GM12878 (cell line): ENCODE results near the gene POLE2. TPM values are rescaled to one million over a fixed set of nuclear protein-coding genes. Genes with fewer than 3 reads are reported as not detected.

Experiments
- ATAC-seq: fragments of 200-7000 bp; cut with Tn5 transposase; 3 replicates; pipeline ENCODE4 v1.9.1; 2020; ENCODE audit warnings: mild to moderate bottlenecking, moderate library complexity
- BruUV-seq: library from RNA; stranded (reverse); fragments of 400-500 nt; replicated peaks from 2 replicates; lab custom pipeline; 2021; lab: Mats Ljungman, UMichigan
- CTCF ChIA-PET: fragments of 300-600 bp; sonication (Branson Sonifier 250); formaldehyde crosslinking; extraction: SDS; loops from one replicate; lab custom pipeline; 2021; ENCODE audit warnings: inconsistent platforms; lab: Yijun Ruan, JAX
- POLR2A ChIA-PET: fragments of 350-600 bp; formaldehyde crosslinking; extraction: SDS; loops from one replicate; lab custom pipeline; 2021; ENCODE audit warnings: inconsistent platforms; lab: Charles Lee
- RAD21 ChIA-PET: fragments of 300-600 bp; sonication (Branson Sonifier 250); formaldehyde crosslinking; loops from one replicate; lab custom pipeline; 2023; ENCODE audit warnings: antibody characterized with exemption; ENCODE audit not compliant: unreplicated experiment; lab: Charles Lee
- SMC1A ChIA-PET: fragments of 300-600 bp; sonication (Branson Sonifier 250); formaldehyde crosslinking; loops from one replicate; lab custom pipeline; 2023; ENCODE audit not compliant: unreplicated experiment, uncharacterized antibody; lab: Charles Lee
- DNase-seq: peaks from one replicate; pipeline ENCODE4 v3.0.0-alpha.2; 2011; ENCODE audit warnings: low read depth, low spot score
- FAIRE-seq: peaks from 3 replicates; lab custom pipeline; 2011; peaks lifted over from hg19 to GRCh38; lab: Jason Lieb, UNC
- H2AFZ ChIP-seq: 2 replicates; pipeline ENCODE4 v1.6.0; 2011; ENCODE audit warnings: low read depth, low read length, control low read depth; ENCODE audit not compliant: control insufficient read depth
- H3K27ac ChIP-seq: 2 replicates; pipeline ENCODE4 v1.5.1; 2011; ENCODE audit warnings: control low read depth; ENCODE audit not compliant: control insufficient read depth, insufficient read depth
- H3K27me3 ChIP-seq, 2 experiments: replicated peaks in 1 of 2; 2 replicates each; pipeline versions ENCODE4 v1.6.0 to v1.6.1; 2011; ENCODE audit warnings: low read length in 1 of 2; ENCODE audit not compliant: control insufficient read depth in 2 of 2, insufficient read depth in 2 of 2
- H3K36me3 ChIP-seq, 2 experiments: 2 replicates each; pipeline ENCODE4 v1.5.1; 2011; ENCODE audit warnings: low read length in 1 of 2; ENCODE audit not compliant: control insufficient read depth in 2 of 2, insufficient read depth in 2 of 2
- H3K4me1 ChIP-seq: 2 replicates; pipeline ENCODE4 v1.6.1; 2011; ENCODE audit warnings: mild to moderate bottlenecking, low read length, moderate library complexity, mixed read lengths; ENCODE audit not compliant: control insufficient read depth, insufficient read depth
- H3K4me2 ChIP-seq: 2 replicates; pipeline ENCODE4 v1.6.0; 2011; ENCODE audit warnings: control low read depth; ENCODE audit not compliant: control insufficient read depth, insufficient read depth
- H3K4me3 ChIP-seq: fragments of 200-600 bp; sonication (generic); 2 replicates; pipeline ENCODE4 v1.5.1; 2016
- H3K79me2 ChIP-seq: 2 replicates; pipeline ENCODE4 v1.6.0; 2011; ENCODE audit warnings: low read length; ENCODE audit not compliant: control insufficient read depth, insufficient read depth
- H3K9ac ChIP-seq: 2 replicates; pipeline ENCODE4 v1.8.0; 2011; ENCODE audit warnings: low read length, control low read depth, mixed read lengths; ENCODE audit not compliant: control insufficient read depth, insufficient read depth
- H3K9me3 ChIP-seq: replicated peaks from 3 replicates; pipeline ENCODE4 v1.5.1; 2011; ENCODE audit warnings: mild to moderate bottlenecking, low read length; ENCODE audit not compliant: control insufficient read depth, insufficient read depth
- H4K20me1 ChIP-seq: 2 replicates; pipeline ENCODE4 v1.6.0; 2011; ENCODE audit not compliant: control insufficient read depth, insufficient read depth
- CHD2 ChIP-seq: IDR thresholded peaks from 2 replicates; pipeline ENCODE4 v1.6.1; 2011; ENCODE audit warnings: low read depth, low read length, improper control_type of control experiment, borderline replicate concordance
- DPF2 ChIP-seq: fragments of 450-650 bp; IDR thresholded peaks from 2 replicates; pipeline ENCODE4 v1.6.1; 2017; ENCODE audit warnings: mild to moderate bottlenecking
- EED ChIP-seq: sonication (generic); IDR thresholded peaks from 2 replicates; pipeline ENCODE4 v1.6.1; 2016; ENCODE audit warnings: antibody characterized with exemption, low read depth
- JUNB ChIP-seq: IDR thresholded peaks from 2 replicates; pipeline ENCODE4 v1.6.1; 2016; ENCODE audit warnings: antibody characterized with exemption, mild to moderate bottlenecking
- MYB ChIP-seq: fragments of 150-350 bp; IDR thresholded peaks from 2 replicates; pipeline ENCODE4 v1.6.1; 2014; ENCODE audit warnings: mild to moderate bottlenecking, low read depth, low read length, borderline replicate concordance
- RFX5 ChIP-seq: IDR thresholded peaks from 2 replicates; pipeline ENCODE4 v1.6.1; 2011; ENCODE audit warnings: low read depth, low read length, improper control_type of control experiment
- SIX5 ChIP-seq: IDR thresholded peaks from 2 replicates; pipeline ENCODE4 v1.6.1; 2011; ENCODE audit warnings: mild to moderate bottlenecking, low read depth, low read length, moderate library complexity; ENCODE audit not compliant: severe bottlenecking
- TARDBP ChIP-seq: IDR thresholded peaks from 2 replicates; pipeline ENCODE4 v1.6.1; 2016; ENCODE audit warnings: borderline replicate concordance
- ZBED1 ChIP-seq: IDR thresholded peaks from 2 replicates; pipeline ENCODE4 v1.6.1; 2016; ENCODE audit warnings: borderline replicate concordance
- in situ Hi-C: fragments of 300-500 bp; cut with MboI; formaldehyde crosslinking; loops from 9 replicates; pipeline ENCODE4 v1.14.3; 2018; ENCODE audit warnings: mixed read lengths
- intact Hi-C: fragments of 100-400 bp; cut with micrococcal nuclease; formaldehyde crosslinking; loops from one replicate; pipeline ENCODE4 v1.14.2; 2022; ENCODE audit not compliant: unreplicated experiment
- polyA plus RNA-seq, 11 experiments: library from polyadenylated mRNA; depleted of rRNA in 4 of 11; unstranded in 6 of 11; stranded (reverse) in 5 of 11; fragments of >200 nt; fragmentation: Nextera tagmentation in 4 of 11; fragmentation: Illumina TruSeq in 1 of 11; extraction: Ambion mirVana in 4 of 11; extraction: Trizol in 1 of 11; gene quantifications; 1 replicate in 1 of 11; 2 replicates in 10 of 11; pipeline versions ENCODE4 v1.2.1 to v1.2.3, GENCODE V29; 2011 to 2016; ENCODE audit warnings: inconsistent platforms in 2 of 11, missing spikeins in 2 of 11, low read depth in 1 of 11
- total RNA-seq, 4 experiments: library from RNA; depleted of rRNA in 3 of 4; stranded (reverse); fragments of >200 nt in 3 of 4; fragmentation: Illumina TruSeq in 1 of 4; extraction: Trizol in 1 of 4; gene quantifications; 2 replicates each; pipeline versions ENCODE4 v1.2.1 to v1.2.3, GENCODE V29; 2013 to 2021
- TF ChIP-seq, protein P1 (sequence below): IDR thresholded peaks from 2 replicates; pipeline ENCODE4 v1.6.1; 2011; ENCODE audit warnings: mild to moderate bottlenecking, low read depth, low read length, moderate library complexity; ENCODE audit not compliant: insufficient replicate concordance
- TF ChIP-seq, protein P2 (sequence below): fragments of 150-350 bp; IDR thresholded peaks from 2 replicates; pipeline ENCODE4 v1.6.1; 2016; ENCODE audit warnings: low read depth, low read length
- TF ChIP-seq, protein P3 (sequence below): fragments of 450-650 bp; IDR thresholded peaks from 2 replicates; pipeline ENCODE4 v1.6.1; 2016; ENCODE audit warnings: mild to moderate bottlenecking, moderate library complexity, borderline replicate concordance
- TF ChIP-seq, protein P4 (sequence below): IDR thresholded peaks from 2 replicates; pipeline ENCODE4 v1.6.1; 2011; ENCODE audit warnings: low read depth, mild to moderate bottlenecking, low read length, moderate library complexity, borderline replicate concordance; ENCODE audit errors: extremely low read depth
- TF ChIP-seq, protein P5 (sequence below), 3 experiments: IDR thresholded peaks in 2 of 3; conservative IDR thresholded peaks in 1 of 3; 2 replicates each; pipeline ENCODE4 v1.5.1; 2011; ENCODE audit warnings: low read depth in 3 of 3, low read length in 3 of 3, mild to moderate bottlenecking in 3 of 3, control low read depth in 2 of 3, moderate library complexity in 2 of 3, inconsistent platforms in 1 of 3, mixed read lengths in 1 of 3; ENCODE audit not compliant: control insufficient read depth in 2 of 3, insufficient read depth in 1 of 3; ENCODE audit errors: extremely low read depth in 1 of 3

POLE2 gene
- total and polyA plus RNA-seq, 10 of the 15 experiments (the other 5 are each of a cell fraction or from before 2014, with no cell fraction given), result 22.0 to 45.6 (median 38.8) TPM

DNA sequence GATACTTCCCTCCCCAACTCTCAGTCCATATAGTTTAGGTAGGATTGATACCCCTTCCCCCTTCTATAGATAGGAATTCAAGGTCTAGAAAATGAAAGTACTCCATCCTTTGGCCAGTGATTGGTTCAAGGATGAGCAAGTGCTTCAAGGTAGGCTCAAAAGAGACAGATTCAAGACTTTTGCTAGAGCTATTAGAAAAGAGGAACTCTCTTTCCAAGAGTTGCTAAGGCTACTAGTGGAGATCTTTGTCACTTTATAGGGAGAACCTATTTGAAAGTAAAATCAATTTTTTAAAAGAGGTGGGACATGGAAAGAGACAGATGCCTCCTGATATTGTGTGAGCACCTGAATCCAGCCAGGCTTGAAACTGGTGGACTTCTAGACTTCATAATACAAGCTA, 17.5 kb downstream of the POLE2 start:
- ChIA-PET POLR2A (no interaction called here), SMC1A (interaction anchor here (1.2 kb wide), 1 partner anchor 15 kb away, joined by 3 read pairs; no protein-coding TSS in a partner anchor), CTCF (interaction anchor here (0.6 kb wide), 1 partner anchor 599 kb away, joined by 3 read pairs; no protein-coding TSS in a partner anchor), RAD21 (no interaction called here)
- H3K27me3 ChIP-seq, result no peaks in the 10 kb centered on the region
- H3K36me3 ChIP-seq, result peaks cover 2 to 3% of the 10 kb centered on the region in 2 experiments; a peak in 2 of 4 replicates
- H2AFZ ChIP-seq, result no peak overlapping the region
- H3K4me1 ChIP-seq, result no peaks in the 10 kb centered on the region
- no peak overlapping the region for H3K9ac ChIP-seq
- ATAC-seq (no peak), DNase-seq (no peak), FAIRE-seq (no peak)
- no peak overlapping the region for H3K4me2 ChIP-seq
- H3K9me3 ChIP-seq, result no peaks in the 10 kb centered on the region
- no TSS peak for BruUV-seq
- no peaks in the 10 kb centered on the region for H3K79me2 ChIP-seq
- no peaks in the 10 kb centered on the region for H4K20me1 ChIP-seq
- intact Hi-C loops (no loop called here), in situ Hi-C loops (no loop called here)
- no peak overlapping the region for H3K27ac ChIP-seq
- H3K4me3 ChIP-seq, result no peak overlapping the region
- TF ChIP-seq, protein P1, sequence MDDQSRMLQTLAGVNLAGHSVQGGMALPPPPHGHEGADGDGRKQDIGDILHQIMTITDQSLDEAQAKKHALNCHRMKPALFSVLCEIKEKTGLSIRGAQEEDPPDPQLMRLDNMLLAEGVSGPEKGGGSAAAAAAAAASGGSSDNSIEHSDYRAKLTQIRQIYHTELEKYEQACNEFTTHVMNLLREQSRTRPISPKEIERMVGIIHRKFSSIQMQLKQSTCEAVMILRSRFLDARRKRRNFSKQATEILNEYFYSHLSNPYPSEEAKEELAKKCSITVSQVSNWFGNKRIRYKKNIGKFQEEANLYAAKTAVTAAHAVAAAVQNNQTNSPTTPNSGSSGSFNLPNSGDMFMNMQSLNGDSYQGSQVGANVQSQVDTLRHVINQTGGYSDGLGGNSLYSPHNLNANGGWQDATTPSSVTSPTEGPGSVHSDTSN, result no peak
- TF ChIP-seq SIX5, result no peak
- TF ChIP-seq, protein P2, sequence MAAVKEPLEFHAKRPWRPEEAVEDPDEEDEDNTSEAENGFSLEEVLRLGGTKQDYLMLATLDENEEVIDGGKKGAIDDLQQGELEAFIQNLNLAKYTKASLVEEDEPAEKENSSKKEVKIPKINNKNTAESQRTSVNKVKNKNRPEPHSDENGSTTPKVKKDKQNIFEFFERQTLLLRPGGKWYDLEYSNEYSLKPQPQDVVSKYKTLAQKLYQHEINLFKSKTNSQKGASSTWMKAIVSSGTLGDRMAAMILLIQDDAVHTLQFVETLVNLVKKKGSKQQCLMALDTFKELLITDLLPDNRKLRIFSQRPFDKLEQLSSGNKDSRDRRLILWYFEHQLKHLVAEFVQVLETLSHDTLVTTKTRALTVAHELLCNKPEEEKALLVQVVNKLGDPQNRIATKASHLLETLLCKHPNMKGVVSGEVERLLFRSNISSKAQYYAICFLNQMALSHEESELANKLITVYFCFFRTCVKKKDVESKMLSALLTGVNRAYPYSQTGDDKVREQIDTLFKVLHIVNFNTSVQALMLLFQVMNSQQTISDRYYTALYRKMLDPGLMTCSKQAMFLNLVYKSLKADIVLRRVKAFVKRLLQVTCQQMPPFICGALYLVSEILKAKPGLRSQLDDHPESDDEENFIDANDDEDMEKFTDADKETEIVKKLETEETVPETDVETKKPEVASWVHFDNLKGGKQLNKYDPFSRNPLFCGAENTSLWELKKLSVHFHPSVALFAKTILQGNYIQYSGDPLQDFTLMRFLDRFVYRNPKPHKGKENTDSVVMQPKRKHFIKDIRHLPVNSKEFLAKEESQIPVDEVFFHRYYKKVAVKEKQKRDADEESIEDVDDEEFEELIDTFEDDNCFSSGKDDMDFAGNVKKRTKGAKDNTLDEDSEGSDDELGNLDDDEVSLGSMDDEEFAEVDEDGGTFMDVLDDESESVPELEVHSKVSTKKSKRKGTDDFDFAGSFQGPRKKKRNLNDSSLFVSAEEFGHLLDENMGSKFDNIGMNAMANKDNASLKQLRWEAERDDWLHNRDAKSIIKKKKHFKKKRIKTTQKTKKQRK, result no peak
- TF ChIP-seq ZBED1, result no peak
- no peak for TF ChIP-seq TARDBP
- no peak for TF ChIP-seq JUNB
- no peak for TF ChIP-seq CHD2
- TF ChIP-seq, protein P3, sequence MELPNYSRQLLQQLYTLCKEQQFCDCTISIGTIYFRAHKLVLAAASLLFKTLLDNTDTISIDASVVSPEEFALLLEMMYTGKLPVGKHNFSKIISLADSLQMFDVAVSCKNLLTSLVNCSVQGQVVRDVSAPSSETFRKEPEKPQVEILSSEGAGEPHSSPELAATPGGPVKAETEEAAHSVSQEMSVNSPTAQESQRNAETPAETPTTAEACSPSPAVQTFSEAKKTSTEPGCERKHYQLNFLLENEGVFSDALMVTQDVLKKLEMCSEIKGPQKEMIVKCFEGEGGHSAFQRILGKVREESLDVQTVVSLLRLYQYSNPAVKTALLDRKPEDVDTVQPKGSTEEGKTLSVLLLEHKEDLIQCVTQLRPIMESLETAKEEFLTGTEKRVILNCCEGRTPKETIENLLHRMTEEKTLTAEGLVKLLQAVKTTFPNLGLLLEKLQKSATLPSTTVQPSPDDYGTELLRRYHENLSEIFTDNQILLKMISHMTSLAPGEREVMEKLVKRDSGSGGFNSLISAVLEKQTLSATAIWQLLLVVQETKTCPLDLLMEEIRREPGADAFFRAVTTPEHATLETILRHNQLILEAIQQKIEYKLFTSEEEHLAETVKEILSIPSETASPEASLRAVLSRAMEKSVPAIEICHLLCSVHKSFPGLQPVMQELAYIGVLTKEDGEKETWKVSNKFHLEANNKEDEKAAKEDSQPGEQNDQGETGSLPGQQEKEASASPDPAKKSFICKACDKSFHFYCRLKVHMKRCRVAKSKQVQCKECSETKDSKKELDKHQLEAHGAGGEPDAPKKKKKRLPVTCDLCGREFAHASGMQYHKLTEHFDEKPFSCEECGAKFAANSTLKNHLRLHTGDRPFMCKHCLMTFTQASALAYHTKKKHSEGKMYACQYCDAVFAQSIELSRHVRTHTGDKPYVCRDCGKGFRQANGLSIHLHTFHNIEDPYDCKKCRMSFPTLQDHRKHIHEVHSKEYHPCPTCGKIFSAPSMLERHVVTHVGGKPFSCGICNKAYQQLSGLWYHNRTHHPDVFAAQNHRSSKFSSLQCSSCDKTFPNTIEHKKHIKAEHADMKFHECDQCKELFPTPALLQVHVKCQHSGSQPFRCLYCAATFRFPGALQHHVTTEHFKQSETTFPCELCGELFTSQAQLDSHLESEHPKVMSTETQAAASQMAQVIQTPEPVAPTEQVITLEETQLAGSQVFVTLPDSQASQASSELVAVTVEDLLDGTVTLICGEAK, result no peak
- TF ChIP-seq, protein P4, sequence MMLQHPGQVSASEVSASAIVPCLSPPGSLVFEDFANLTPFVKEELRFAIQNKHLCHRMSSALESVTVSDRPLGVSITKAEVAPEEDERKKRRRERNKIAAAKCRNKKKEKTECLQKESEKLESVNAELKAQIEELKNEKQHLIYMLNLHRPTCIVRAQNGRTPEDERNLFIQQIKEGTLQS, result no peak
- no peak for TF ChIP-seq EED
- TF ChIP-seq MYB, result no peak
- no peak for TF ChIP-seq DPF2
- TF ChIP-seq, protein P5, sequence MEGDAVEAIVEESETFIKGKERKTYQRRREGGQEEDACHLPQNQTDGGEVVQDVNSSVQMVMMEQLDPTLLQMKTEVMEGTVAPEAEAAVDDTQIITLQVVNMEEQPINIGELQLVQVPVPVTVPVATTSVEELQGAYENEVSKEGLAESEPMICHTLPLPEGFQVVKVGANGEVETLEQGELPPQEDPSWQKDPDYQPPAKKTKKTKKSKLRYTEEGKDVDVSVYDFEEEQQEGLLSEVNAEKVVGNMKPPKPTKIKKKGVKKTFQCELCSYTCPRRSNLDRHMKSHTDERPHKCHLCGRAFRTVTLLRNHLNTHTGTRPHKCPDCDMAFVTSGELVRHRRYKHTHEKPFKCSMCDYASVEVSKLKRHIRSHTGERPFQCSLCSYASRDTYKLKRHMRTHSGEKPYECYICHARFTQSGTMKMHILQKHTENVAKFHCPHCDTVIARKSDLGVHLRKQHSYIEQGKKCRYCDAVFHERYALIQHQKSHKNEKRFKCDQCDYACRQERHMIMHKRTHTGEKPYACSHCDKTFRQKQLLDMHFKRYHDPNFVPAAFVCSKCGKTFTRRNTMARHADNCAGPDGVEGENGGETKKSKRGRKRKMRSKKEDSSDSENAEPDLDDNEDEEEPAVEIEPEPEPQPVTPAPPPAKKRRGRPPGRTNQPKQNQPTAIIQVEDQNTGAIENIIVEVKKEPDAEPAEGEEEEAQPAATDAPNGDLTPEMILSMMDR (IDR thresholded peaks at IDR 0.05 in 2 of 3, conservative IDR thresholded peaks at IDR 0.05 in 1 of 3; ENCODE audit: control insufficient read depth in 2 of 3, extremely low read depth in 1 of 3, insufficient read depth in 1 of 3, low read depth in 3 of 3, low read length in 3 of 3), result no peak
- no peak for TF ChIP-seq RFX5
